H1 (cell line): ENCODE data around the gene FAM222B. TPM values are rescaled to one million over a fixed set of nuclear protein-coding genes. Genes with fewer than 3 reads are reported as not detected.

Source experiments
- CHD2 ChIP-seq: IDR thresholded peaks from 2 replicates; pipeline ENCODE4 v1.6.1; 2012; ENCODE audit warnings: low read length, improper control_type of control experiment
- HDAC6 ChIP-seq: IDR thresholded peaks from one replicate; pipeline ENCODE4 v1.7.1; 2012; ENCODE audit warnings: low read depth, mild to moderate bottlenecking, inconsistent platforms, low read length, moderate library complexity
- JUND ChIP-seq: IDR thresholded peaks from 2 replicates; pipeline ENCODE4 v1.6.1; 2011; ENCODE audit warnings: mild to moderate bottlenecking, improper control_type of control experiment, low read length
- NRF1 ChIP-seq: IDR thresholded peaks from 2 replicates; pipeline ENCODE4 v1.6.1; 2011; ENCODE audit warnings: mild to moderate bottlenecking, low read depth, low read length, improper control_type of control experiment
- POLR2A ChIP-seq, 2 experiments: IDR thresholded peaks; 1 replicate in 1 of 2; 2 replicates in 1 of 2; pipeline ENCODE4 v1.6.1; 2011; ENCODE audit warnings: low read depth in 2 of 2, low read length in 2 of 2, mild to moderate bottlenecking in 2 of 2; ENCODE audit errors: control extremely low read depth in 1 of 2
- POLR2AphosphoS5 ChIP-seq: IDR thresholded peaks from 2 replicates; pipeline ENCODE4 v1.6.1; 2011; ENCODE audit warnings: low read depth, low read length
- POU5F1 ChIP-seq: IDR thresholded peaks from 2 replicates; pipeline ENCODE4 v1.6.1; 2011; ENCODE audit warnings: low read depth, mild to moderate bottlenecking, low read length, moderate library complexity
- SAP30 ChIP-seq: fragments of 300-600 bp; sonication (generic); IDR thresholded peaks from 2 replicates; pipeline ENCODE4 v1.7.1; 2012; ENCODE audit warnings: low read length, moderate library complexity, mild to moderate bottlenecking, inconsistent platforms; ENCODE audit not compliant: insufficient read depth, insufficient replicate concordance
- SP2 ChIP-seq: IDR thresholded peaks from 2 replicates; pipeline ENCODE4 v1.6.1; 2012; ENCODE audit warnings: mild to moderate bottlenecking, low read length, inconsistent platforms
- SUZ12 ChIP-seq: fragments of 200-600 bp; sonication (generic); IDR thresholded peaks from 2 replicates; pipeline ENCODE4 v1.6.1; 2012; ENCODE audit warnings: mild to moderate bottlenecking, inconsistent platforms, low read length, moderate library complexity, mixed read lengths
- polyA plus RNA-seq, 7 experiments: library from polyadenylated mRNA; depleted of rRNA in 3 of 7; stranded (reverse) in 5 of 7; unstranded in 2 of 7; fragments of >200 nt in 5 of 7; fragments of 200-250 nt in 2 of 7; gene quantifications; 1 replicate in 5 of 7; 2 replicates in 1 of 7; 4 replicates in 1 of 7; pipeline versions ENCODE4 v1.2.1 to v1.2.3, GENCODE V29; 2011 to 2013; ENCODE audit warnings: missing spikeins in 2 of 7, mixed read lengths in 2 of 7
- total RNA-seq: library from RNA; stranded (reverse); fragmentation: NEBNext Ultra II Directional; extraction: Animal tissue kit (Norgen Biotek cat#: 25700); gene quantifications from 2 replicates; pipeline ENCODE4 v1.2.1, GENCODE V29; 2021
- TF ChIP-seq, protein P1 (sequence below): fragments of 300-600 bp; sonication (generic); IDR thresholded peaks from 2 replicates; pipeline ENCODE4 v1.7.1; 2012; ENCODE audit warnings: low read length, moderate library complexity, mild to moderate bottlenecking, inconsistent platforms; ENCODE audit not compliant: insufficient replicate concordance

FAM222B gene
- total and polyA plus RNA-seq, 2 of the 8 experiments (the other 6 are each of a cell fraction or from before 2014, with no cell fraction given) = 42.1 to 81.7 TPM

DNA sequence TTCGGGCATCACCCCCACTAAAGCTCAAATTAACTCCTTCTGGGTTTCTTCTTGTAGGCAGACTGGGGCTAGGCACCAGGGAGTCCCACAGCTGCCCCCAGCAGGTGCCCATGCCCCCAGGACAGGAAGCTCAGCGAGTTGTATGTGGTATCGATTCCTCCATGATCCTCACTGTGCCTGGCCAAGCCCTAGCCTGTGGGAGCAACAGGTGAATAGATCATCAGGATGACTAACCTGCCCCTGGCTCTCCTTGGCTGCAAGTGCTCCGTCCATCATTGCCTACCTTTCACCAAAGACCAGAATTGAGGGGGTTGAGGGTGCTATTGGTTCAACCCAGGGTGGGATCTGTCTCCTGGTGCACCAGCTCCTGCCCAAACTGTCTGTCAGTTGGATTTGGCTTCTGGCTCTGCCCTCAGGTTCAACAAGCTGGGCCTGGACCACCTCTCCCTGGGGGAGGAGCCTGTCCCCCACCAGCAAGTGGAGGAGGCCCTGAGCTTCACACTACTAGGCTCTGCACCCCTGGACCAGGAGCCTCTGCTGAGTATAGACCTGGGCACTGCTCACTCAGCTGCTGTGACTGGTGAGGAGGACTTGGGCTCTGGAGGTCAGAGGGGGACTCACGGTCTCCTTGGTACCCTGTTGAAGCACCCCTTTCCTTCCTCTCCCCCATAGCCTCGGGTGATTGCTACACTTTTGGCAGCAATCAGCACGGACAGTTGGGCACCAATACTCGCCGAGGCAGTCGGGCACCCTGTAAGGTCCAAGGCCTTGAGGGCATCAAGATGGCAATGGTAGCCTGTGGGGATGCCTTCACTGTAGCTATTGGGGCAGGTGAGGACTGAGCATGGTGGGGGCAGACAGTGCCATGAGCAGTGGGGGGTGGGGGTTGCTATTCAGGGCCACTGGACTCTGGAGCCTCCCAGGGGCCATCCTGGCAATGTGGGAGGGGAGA, 101.9 kb downstream of the FAM222B start (continued):
- TF ChIP-seq, protein P1, sequence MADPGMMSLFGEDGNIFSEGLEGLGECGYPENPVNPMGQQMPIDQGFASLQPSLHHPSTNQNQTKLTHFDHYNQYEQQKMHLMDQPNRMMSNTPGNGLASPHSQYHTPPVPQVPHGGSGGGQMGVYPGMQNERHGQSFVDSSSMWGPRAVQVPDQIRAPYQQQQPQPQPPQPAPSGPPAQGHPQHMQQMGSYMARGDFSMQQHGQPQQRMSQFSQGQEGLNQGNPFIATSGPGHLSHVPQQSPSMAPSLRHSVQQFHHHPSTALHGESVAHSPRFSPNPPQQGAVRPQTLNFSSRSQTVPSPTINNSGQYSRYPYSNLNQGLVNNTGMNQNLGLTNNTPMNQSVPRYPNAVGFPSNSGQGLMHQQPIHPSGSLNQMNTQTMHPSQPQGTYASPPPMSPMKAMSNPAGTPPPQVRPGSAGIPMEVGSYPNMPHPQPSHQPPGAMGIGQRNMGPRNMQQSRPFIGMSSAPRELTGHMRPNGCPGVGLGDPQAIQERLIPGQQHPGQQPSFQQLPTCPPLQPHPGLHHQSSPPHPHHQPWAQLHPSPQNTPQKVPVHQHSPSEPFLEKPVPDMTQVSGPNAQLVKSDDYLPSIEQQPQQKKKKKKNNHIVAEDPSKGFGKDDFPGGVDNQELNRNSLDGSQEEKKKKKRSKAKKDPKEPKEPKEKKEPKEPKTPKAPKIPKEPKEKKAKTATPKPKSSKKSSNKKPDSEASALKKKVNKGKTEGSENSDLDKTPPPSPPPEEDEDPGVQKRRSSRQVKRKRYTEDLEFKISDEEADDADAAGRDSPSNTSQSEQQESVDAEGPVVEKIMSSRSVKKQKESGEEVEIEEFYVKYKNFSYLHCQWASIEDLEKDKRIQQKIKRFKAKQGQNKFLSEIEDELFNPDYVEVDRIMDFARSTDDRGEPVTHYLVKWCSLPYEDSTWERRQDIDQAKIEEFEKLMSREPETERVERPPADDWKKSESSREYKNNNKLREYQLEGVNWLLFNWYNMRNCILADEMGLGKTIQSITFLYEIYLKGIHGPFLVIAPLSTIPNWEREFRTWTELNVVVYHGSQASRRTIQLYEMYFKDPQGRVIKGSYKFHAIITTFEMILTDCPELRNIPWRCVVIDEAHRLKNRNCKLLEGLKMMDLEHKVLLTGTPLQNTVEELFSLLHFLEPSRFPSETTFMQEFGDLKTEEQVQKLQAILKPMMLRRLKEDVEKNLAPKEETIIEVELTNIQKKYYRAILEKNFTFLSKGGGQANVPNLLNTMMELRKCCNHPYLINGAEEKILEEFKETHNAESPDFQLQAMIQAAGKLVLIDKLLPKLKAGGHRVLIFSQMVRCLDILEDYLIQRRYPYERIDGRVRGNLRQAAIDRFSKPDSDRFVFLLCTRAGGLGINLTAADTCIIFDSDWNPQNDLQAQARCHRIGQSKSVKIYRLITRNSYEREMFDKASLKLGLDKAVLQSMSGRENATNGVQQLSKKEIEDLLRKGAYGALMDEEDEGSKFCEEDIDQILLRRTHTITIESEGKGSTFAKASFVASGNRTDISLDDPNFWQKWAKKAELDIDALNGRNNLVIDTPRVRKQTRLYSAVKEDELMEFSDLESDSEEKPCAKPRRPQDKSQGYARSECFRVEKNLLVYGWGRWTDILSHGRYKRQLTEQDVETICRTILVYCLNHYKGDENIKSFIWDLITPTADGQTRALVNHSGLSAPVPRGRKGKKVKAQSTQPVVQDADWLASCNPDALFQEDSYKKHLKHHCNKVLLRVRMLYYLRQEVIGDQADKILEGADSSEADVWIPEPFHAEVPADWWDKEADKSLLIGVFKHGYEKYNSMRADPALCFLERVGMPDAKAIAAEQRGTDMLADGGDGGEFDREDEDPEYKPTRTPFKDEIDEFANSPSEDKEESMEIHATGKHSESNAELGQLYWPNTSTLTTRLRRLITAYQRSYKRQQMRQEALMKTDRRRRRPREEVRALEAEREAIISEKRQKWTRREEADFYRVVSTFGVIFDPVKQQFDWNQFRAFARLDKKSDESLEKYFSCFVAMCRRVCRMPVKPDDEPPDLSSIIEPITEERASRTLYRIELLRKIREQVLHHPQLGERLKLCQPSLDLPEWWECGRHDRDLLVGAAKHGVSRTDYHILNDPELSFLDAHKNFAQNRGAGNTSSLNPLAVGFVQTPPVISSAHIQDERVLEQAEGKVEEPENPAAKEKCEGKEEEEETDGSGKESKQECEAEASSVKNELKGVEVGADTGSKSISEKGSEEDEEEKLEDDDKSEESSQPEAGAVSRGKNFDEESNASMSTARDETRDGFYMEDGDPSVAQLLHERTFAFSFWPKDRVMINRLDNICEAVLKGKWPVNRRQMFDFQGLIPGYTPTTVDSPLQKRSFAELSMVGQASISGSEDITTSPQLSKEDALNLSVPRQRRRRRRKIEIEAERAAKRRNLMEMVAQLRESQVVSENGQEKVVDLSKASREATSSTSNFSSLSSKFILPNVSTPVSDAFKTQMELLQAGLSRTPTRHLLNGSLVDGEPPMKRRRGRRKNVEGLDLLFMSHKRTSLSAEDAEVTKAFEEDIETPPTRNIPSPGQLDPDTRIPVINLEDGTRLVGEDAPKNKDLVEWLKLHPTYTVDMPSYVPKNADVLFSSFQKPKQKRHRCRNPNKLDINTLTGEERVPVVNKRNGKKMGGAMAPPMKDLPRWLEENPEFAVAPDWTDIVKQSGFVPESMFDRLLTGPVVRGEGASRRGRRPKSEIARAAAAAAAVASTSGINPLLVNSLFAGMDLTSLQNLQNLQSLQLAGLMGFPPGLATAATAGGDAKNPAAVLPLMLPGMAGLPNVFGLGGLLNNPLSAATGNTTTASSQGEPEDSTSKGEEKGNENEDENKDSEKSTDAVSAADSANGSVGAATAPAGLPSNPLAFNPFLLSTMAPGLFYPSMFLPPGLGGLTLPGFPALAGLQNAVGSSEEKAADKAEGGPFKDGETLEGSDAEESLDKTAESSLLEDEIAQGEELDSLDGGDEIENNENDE = no peak
- TF ChIP-seq HDAC6 (no peak), SP2 (no peak), POLR2AphosphoS5 (no peak), POU5F1 (no peak), POLR2A (IDR thresholded peaks at IDR 0.05; ENCODE audit: control extremely low read depth in 1 of 2, low read depth in 2 of 2, low read length in 2 of 2) (no peak), SAP30 (no peak), JUND (no peak), NRF1 (no peak), SUZ12 (no peak), CHD2 (no peak)
